PFSK-1 (cell line): ENCODE results near the gene THRSP.
A peak's percentile ranks its signal among the peaks of the same experiment; 100 is the strongest.

ENCODE experiments used
- FOXP2 ChIP-seq: optimal IDR thresholded peaks from 2 replicates; pipeline ENCODE3; 2011; ENCODE audit warnings: borderline replicate concordance, control low read depth, inconsistent platforms; ENCODE audit not compliant: insufficient read depth; ENCODE audit errors: extremely low read length, extremely low read depth
- POLR2AphosphoS5 ChIP-seq: IDR thresholded peaks from 2 replicates; pipeline ENCODE4 v1.6.1; 2012; ENCODE audit warnings: low read depth, mild to moderate bottlenecking, control low read depth, low read length, moderate library complexity
- REST ChIP-seq, 2 experiments: IDR thresholded peaks; 2 replicates each; pipeline versions ENCODE4 v1.6.1 to v1.8.0; 2011 to 2012; ENCODE audit warnings: low read depth in 2 of 2, low read length in 2 of 2, control low read depth in 1 of 2, inconsistent platforms in 1 of 2, mild to moderate bottlenecking in 1 of 2, moderate library complexity in 1 of 2; ENCODE audit not compliant: insufficient read depth in 1 of 2
- SIN3A ChIP-seq: IDR thresholded peaks from 2 replicates; pipeline ENCODE4 v1.6.1; 2012; ENCODE audit warnings: mild to moderate bottlenecking, low read length, moderate library complexity, borderline replicate concordance; ENCODE audit not compliant: insufficient read depth
- TAF1 ChIP-seq: IDR thresholded peaks from 2 replicates; pipeline ENCODE4 v1.6.1; 2012; ENCODE audit warnings: low read length, control low read depth, borderline replicate concordance; ENCODE audit not compliant: insufficient read depth

The THRSP gene

GRCh38 chr11:78072455-78072854, 8.8 kb downstream of the THRSP start:
- no peak for TF ChIP-seq POLR2AphosphoS5

GRCh38 chr11:78074756-78075155, 11.1 kb downstream of the THRSP start:
- TF ChIP-seq REST (IDR thresholded peaks at IDR 0.05; ENCODE audit: insufficient read depth in 1 of 2, low read depth in 2 of 2, low read length in 2 of 2) = no peak
- TF ChIP-seq TAF1 = no peak
- TF ChIP-seq SIN3A = no peak
- TF ChIP-seq POLR2AphosphoS5 = no peak
- no peak for TF ChIP-seq FOXP2

- TF ChIP-seq FOXP2 = no peak
- no peak for TF ChIP-seq SIN3A
- TF ChIP-seq REST (IDR thresholded peaks at IDR 0.05; ENCODE audit: insufficient read depth in 1 of 2, low read depth in 2 of 2, low read length in 2 of 2) = no peak
- no peak for TF ChIP-seq POLR2AphosphoS5
- TF ChIP-seq TAF1 = no peak
These were observed 13.2 kb downstream of the THRSP start for GRCh38 chr11:78076733-78077403.

- TF ChIP-seq REST (IDR thresholded peaks at IDR 0.05; ENCODE audit: insufficient read depth in 1 of 2, low read depth in 2 of 2, low read length in 2 of 2) (no peak), FOXP2 (no peak), SIN3A (no peak), POLR2AphosphoS5 (no peak)
These were observed 14.8 kb downstream of the THRSP start for GRCh38 chr11:78078218-78079167.

GRCh38 chr11:78079232-78080083, 15.8 kb downstream of the THRSP start, which contains the start of gene NDUFC2:
TSS of gene NDUFC2 (minus strand) at chr11:78079862. CDS start at chr11:78079744, 118 bp downstream.
- TF ChIP-seq SIN3A (no peak; the same call in none of the 2 replicates), REST (IDR thresholded peaks at IDR 0.05; ENCODE audit: insufficient read depth in 1 of 2, low read depth in 2 of 2, low read length in 2 of 2) (peak; percentile 62 to 75; a peak in 3 of 4 replicates), TAF1 (peak; percentile 99), POLR2AphosphoS5 (peak; percentile 97; the same call in 1 of the 2 replicates), FOXP2 (peak; percentile 98)
